ENCODE results near the gene TLR1. TPM values are rescaled to one million over a fixed set of nuclear protein-coding genes. Genes with fewer than 3 reads are reported as not detected.
"Not testable (repeated sequence)": the region's sequence is repeated elsewhere in the genome, so short reads cannot be mapped to it uniquely, and the experiment has no call there.

TLR1 gene
- polyA plus RNA-seq (2013, experiment 1 of 2; ENCODE audit: insufficient read length) = 0.09 TPM
- 0.10 TPM for polyA plus RNA-seq (2013, experiment 2 of 2; ENCODE audit: insufficient read length)

GRCh38 chr4:38804654-38805295 is at the start of gene TLR1:
Gene TLR1, minus strand, starts transcription at chr4:38804791. Its CDS starts 5,960 bp downstream, at chr4:38798831.
- peak; percentile 41 for DNase-seq

- no peak for DNase-seq
These were observed 41.4 kb upstream of the TLR1 start for GRCh38 chr4:38846015-38846414.

GRCh38 chr4:38842994-38843393 is 38.4 kb upstream of the TLR1 start:
- no peak for DNase-seq

- peak; percentile 56 for DNase-seq
These were observed 33.3 kb upstream of the TLR1 start for GRCh38 chr4:38837849-38838248.

GRCh38 chr4:38837334-38837733 is 32.7 kb upstream of the TLR1 start:
- DNase-seq = no peak

GRCh38 chr4:38834570-38834969 is 30.0 kb upstream of the TLR1 start:
- no peak for DNase-seq

GRCh38 chr4:38832624-38833528 is 28.3 kb upstream of the TLR1 start:
- no peak for DNase-seq

GRCh38 chr4:38832206-38832605 is 27.6 kb upstream of the TLR1 start:
- no peak for DNase-seq

- DNase-seq = no peak
These were observed 27.1 kb upstream of the TLR1 start for GRCh38 chr4:38831653-38832052.

- DNase-seq = no peak
These were observed 24.6 kb upstream of the TLR1 start for GRCh38 chr4:38829237-38829636.

- no peak for DNase-seq
These were observed 19.2 kb upstream of the TLR1 start for GRCh38 chr4:38823766-38824165.

- DNase-seq = no peak
These were observed 18.2 kb upstream of the TLR1 start for GRCh38 chr4:38822748-38823303.

GRCh38 chr4:38821739-38822138 is 17.1 kb upstream of the TLR1 start:
- peak; percentile 8 for DNase-seq

GRCh38 chr4:38820329-38821061 is 15.9 kb upstream of the TLR1 start:
- DNase-seq = no peak

GRCh38 chr4:38819569-38819968 is 15.0 kb upstream of the TLR1 start:
- peak; percentile 23 for DNase-seq

- no peak for DNase-seq
These were observed 13.9 kb upstream of the TLR1 start for GRCh38 chr4:38818441-38818976.

- no peak for DNase-seq
These were observed 11.5 kb upstream of the TLR1 start for GRCh38 chr4:38815885-38816782.

GRCh38 chr4:38814386-38814785 is 9.8 kb upstream of the TLR1 start:
- no peak for DNase-seq

- DNase-seq = no peak
These were observed 6.7 kb upstream of the TLR1 start for GRCh38 chr4:38811297-38811696.

- not testable (repeated sequence) for DNase-seq
These were observed 2.9 kb upstream of the TLR1 start for GRCh38 chr4:38807462-38807861.

- not testable (repeated sequence) for DNase-seq
These were observed 1.7 kb upstream of the TLR1 start for GRCh38 chr4:38806251-38806650.

All from fibroblast of skin of abdomen (primary cell).